PC-9 (cell line): Measurements from ENCODE around the gene PPP4R1.

Source experiments
- EZH2 ChIP-seq: fragments of 200-600 bp; sonication (generic); IDR thresholded peaks from 2 replicates; pipeline ENCODE4 v1.8.0; 2017; ENCODE audit warnings: antibody characterized with exemption, low read depth
- TF ChIP-seq, protein P1 (sequence below): fragments of 200-600 bp; sonication (generic); conservative IDR thresholded peaks from 2 replicates; pipeline ENCODE4 v1.6.1; 2017; ENCODE audit warnings: mixed run types, antibody characterized with exemption, mild to moderate bottlenecking, moderate library complexity

DNA sequence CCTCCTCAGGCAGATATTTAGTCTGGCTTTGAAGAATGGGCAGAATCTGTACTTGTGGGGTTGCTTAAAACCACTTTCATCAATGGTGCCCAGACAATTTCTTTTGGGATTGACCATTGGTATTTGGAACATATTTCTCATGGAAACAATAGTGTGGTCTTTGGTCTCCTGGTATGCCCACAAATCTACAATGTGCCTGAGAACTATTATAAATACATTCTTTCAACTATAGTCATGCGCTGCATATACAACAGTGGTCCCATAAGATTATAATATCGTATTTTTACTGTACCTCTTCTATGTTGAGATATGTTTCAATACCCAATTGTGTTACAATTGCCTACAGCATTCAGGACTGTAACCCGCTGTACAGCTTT is 34.8 kb upstream of the PPP4R1 start:
- TF ChIP-seq, protein P1, sequence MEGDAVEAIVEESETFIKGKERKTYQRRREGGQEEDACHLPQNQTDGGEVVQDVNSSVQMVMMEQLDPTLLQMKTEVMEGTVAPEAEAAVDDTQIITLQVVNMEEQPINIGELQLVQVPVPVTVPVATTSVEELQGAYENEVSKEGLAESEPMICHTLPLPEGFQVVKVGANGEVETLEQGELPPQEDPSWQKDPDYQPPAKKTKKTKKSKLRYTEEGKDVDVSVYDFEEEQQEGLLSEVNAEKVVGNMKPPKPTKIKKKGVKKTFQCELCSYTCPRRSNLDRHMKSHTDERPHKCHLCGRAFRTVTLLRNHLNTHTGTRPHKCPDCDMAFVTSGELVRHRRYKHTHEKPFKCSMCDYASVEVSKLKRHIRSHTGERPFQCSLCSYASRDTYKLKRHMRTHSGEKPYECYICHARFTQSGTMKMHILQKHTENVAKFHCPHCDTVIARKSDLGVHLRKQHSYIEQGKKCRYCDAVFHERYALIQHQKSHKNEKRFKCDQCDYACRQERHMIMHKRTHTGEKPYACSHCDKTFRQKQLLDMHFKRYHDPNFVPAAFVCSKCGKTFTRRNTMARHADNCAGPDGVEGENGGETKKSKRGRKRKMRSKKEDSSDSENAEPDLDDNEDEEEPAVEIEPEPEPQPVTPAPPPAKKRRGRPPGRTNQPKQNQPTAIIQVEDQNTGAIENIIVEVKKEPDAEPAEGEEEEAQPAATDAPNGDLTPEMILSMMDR: no peak
- no peak for TF ChIP-seq EZH2
